ENCODE results near the gene ADORA2A. TPM values are rescaled to one million over a fixed set of nuclear protein-coding genes. Genes with fewer than 3 reads are reported as not detected.

The ADORA2A gene
- total RNA-seq, 4 donors from 2014 or later, result 2.6 to 4.2 (median 3.5) TPM

GRCh38 chr22:24391836-24392217 lies 35.6 kb upstream of the ADORA2A start:
- 81 to 87% methylated on average over 3 of the region's 3 CpGs for WGBS, 2 donors
- H3K4me1 ChIP-seq, result peaks cover 0 to 24% (median 9%) of the 10 kb centered on the region in 4 donors

DNA sequence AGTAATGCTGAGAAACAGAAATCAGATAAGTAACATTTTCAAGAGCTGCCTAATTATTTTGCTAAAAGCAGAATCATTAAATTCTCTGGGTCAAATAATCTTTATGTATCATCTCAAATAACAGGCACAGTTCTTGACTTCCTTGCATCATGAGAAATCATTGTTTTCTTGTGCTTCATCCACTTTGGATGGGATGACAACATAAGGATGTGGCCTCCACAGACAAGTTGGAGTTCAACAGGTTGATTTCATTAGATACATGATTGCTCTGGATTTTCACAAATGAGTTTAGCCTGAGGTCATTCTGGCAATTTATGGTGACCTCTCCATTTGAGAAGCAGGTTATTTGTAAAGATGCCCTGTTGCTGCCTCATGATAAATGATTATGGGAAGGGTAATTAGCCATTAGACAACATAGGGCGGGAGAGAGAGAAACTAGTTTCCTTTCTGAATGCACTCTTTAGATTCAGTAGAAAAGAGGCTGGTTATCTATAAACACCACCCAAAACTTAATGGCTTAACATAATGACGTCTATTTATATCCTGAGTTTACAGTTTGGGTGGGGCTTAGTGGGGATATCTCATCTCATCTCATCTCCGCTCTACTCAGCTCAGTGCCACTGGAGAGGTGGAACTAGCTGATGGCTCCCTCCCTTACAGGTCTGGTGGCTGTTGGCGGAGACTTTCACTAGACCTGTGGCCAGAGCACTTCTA lies 35.0 kb upstream of the ADORA2A start:
- Histone ChIP-seq H3K4me1 (peaks cover 0 to 24% (median 9%) of the 10 kb centered on the region in 4 donors), H3K9me3 (no peaks in the 10 kb centered on the region), H3K4me3 (no peak overlapping the region), H3K27me3 (no peaks in the 10 kb centered on the region), H3K36me3 (peaks cover 0 to 29% (median 0%) of the 10 kb centered on the region in 3 donors), H3K27ac (no peak overlapping the region)
- TF ChIP-seq CTCF (IDR thresholded peaks at IDR 0.05) (no peak), POLR2A (IDR thresholded peaks at IDR 0.05) (no peak), EP300 (IDR thresholded peaks at IDR 0.05) (no peak)
- 81 to 86% methylated on average over 4 of the region's 4 CpGs for WGBS, 2 donors
- DNase-seq (ENCODE audit: low spot score in 2 of 2), result no peak

More at GRCh38 chr22:24391836-24392217, 35.6 kb upstream of the ADORA2A start:
- TF ChIP-seq CTCF (IDR thresholded peaks at IDR 0.05), result no peak
- TF ChIP-seq POLR2A (IDR thresholded peaks at IDR 0.05), result no peak
- no peak for TF ChIP-seq EP300 (IDR thresholded peaks at IDR 0.05)
- peaks cover 0 to 23% (median 0%) of the 10 kb centered on the region in 3 donors for H3K36me3 ChIP-seq
- no peaks in the 10 kb centered on the region for H3K27me3 ChIP-seq
- no peak for DNase-seq (ENCODE audit: low spot score in 2 of 2)
- peak overlapping the region in 1 of 4 donors; percentile 54 for H3K27ac ChIP-seq
- H3K9me3 ChIP-seq, result no peaks in the 10 kb centered on the region
- H3K4me3 ChIP-seq, result no peak overlapping the region

DNA sequence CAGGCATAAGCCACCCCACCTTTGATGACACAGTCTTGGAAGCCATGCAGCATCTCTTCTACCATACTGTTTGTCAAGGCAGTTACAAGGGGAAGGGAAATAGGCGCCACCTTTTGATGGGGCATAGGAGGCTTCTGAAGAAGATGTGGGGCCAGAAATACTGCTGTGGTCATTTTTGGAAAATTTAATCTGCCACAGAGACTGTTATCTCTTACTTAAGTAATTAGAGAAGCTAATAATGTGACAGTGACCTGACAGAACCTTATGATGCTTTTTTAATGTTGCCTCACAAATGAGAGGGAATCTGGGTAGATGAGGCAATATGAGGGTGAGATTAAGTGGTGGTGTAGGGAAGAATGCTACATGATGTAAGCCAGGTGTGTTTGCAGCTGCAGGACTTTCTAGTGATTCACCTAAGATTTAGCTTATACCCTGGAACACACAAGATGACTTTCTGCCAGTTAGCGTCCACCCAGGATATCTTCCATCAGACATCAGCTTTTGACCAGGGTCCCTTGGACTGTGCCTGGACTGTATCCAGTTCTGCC lies 34.3 kb upstream of the ADORA2A start:
- Histone ChIP-seq H3K4me1 (peaks cover 0 to 24% (median 9%) of the 10 kb centered on the region in 4 donors), H3K27ac (no peak overlapping the region), H3K27me3 (no peaks in the 10 kb centered on the region), H3K36me3 (peaks cover 0 to 36% (median 0%) of the 10 kb centered on the region in 3 donors), H3K4me3 (no peak overlapping the region), H3K9me3 (no peaks in the 10 kb centered on the region)
- 90 to 98% methylated on average over 2 of the region's 2 CpGs for whole genome bisulfite sequencing, 2 donors
- TF ChIP-seq CTCF (IDR thresholded peaks at IDR 0.05) (no peak), EP300 (IDR thresholded peaks at IDR 0.05) (no peak), POLR2A (IDR thresholded peaks at IDR 0.05) (no peak)
- DNase-seq (ENCODE audit: low spot score in 2 of 2), result no peak

- Histone ChIP-seq H3K27ac (no peak overlapping the region), H3K4me1 (peaks cover 0 to 24% (median 9%) of the 10 kb centered on the region in 4 donors), H3K36me3 (peaks cover 0 to 44% (median 0%) of the 10 kb centered on the region in 3 donors), H3K27me3 (no peaks in the 10 kb centered on the region), H3K9me3 (no peaks in the 10 kb centered on the region), H3K4me3 (no peak overlapping the region)
- WGBS, 2 donors, result 84 to 90% methylated on average over 3 of the region's 3 CpGs
- no peak for DNase-seq (ENCODE audit: low spot score in 2 of 2)
- TF ChIP-seq CTCF (IDR thresholded peaks at IDR 0.05), result no peak
- TF ChIP-seq EP300 (IDR thresholded peaks at IDR 0.05), result no peak
- TF ChIP-seq POLR2A (IDR thresholded peaks at IDR 0.05), result no peak
These were observed 33.6 kb upstream of the ADORA2A start for GRCh38 chr22:24393848-24394247.

- H3K27ac ChIP-seq, result no peak overlapping the region
- peaks cover 0 to 47% (median 0%) of the 10 kb centered on the region in 3 donors for H3K36me3 ChIP-seq
- TF ChIP-seq EP300 (IDR thresholded peaks at IDR 0.05) (no peak), POLR2A (IDR thresholded peaks at IDR 0.05) (no peak), CTCF (IDR thresholded peaks at IDR 0.05) (no peak)
- H3K4me1 ChIP-seq, result peaks cover 0 to 22% (median 9%) of the 10 kb centered on the region in 4 donors
- no peak overlapping the region for H3K4me3 ChIP-seq
- no peaks in the 10 kb centered on the region for H3K9me3 ChIP-seq
- H3K27me3 ChIP-seq, result no peaks in the 10 kb centered on the region
- DNase-seq (ENCODE audit: low spot score in 2 of 2), result no peak
- 86 to 87% methylated on average over 2 of the region's 2 CpGs for WGBS, 2 donors
These were observed 33.1 kb upstream of the ADORA2A start for GRCh38 chr22:24394254-24394653.
